SJSA1 (cell line): ENCODE measurements around the gene NAA15. TPM values are rescaled to one million over a fixed set of nuclear protein-coding genes. Genes with fewer than 3 reads are reported as not detected.
"Not testable (repeated sequence)": the region's sequence is repeated elsewhere in the genome, so short reads cannot be mapped to it uniquely, and the experiment has no call there.

ENCODE experiments used
- DNase-seq, 2 experiments: peaks; one replicate each; pipeline ENCODE4 v3.0.0-alpha.2; 2015 to 2020; ENCODE audit warnings: low spot score in 2 of 2, low read depth in 1 of 2
- H3K27ac ChIP-seq: fragments of 250-450 bp; sonication (Bioruptor Pico); 2 replicates; pipeline ENCODE4 v1.5.1; 2020; ENCODE audit warnings: mild to moderate bottlenecking, moderate library complexity
- H3K27me3 ChIP-seq: fragments of 250-450 bp; sonication (Bioruptor Pico); replicated peaks from 2 replicates; pipeline ENCODE4 v1.5.1; 2020; ENCODE audit warnings: mild to moderate bottlenecking, moderate library complexity
- H3K36me3 ChIP-seq: fragments of 250-450 bp; sonication (Bioruptor Pico); 2 replicates; pipeline ENCODE4 v1.5.1; 2020; ENCODE audit warnings: mild to moderate bottlenecking
- H3K4me1 ChIP-seq: fragments of 250-450 bp; sonication (Bioruptor Pico); replicated peaks from 2 replicates; pipeline ENCODE4 v1.6.1; 2021; ENCODE audit warnings: mild to moderate bottlenecking
- H3K4me3 ChIP-seq: fragments of 250-450 bp; sonication (Bioruptor Pico); 2 replicates; pipeline ENCODE4 v1.5.1; 2020; ENCODE audit warnings: mild to moderate bottlenecking
- H3K9me3 ChIP-seq: fragments of 250-450 bp; sonication (Bioruptor Pico); replicated peaks from 2 replicates; pipeline ENCODE4 v1.5.1; 2020; ENCODE audit warnings: mild to moderate bottlenecking
- total RNA-seq: library from RNA; depleted of rRNA; stranded (reverse); fragments of >200 nt; shearing (Covaris generic); gene quantifications from 2 replicates; pipeline ENCODE4 v1.2.3, GENCODE V29; 2014

Gene NAA15
- total RNA-seq, 1 experiment from 2014 or later: 37.8 TPM

- not testable (repeated sequence) for H3K36me3 ChIP-seq, H3K27ac ChIP-seq, H3K9me3 ChIP-seq, DNase-seq, H3K4me1 ChIP-seq, H3K27me3 ChIP-seq, H3K4me3 ChIP-seq
Observed at GRCh38 chr4:139414671-139415210, 113.4 kb downstream of the NAA15 start.

- no peak for DNase-seq
- H3K9me3 ChIP-seq: no peaks in the 10 kb centered on the region
- H3K4me1 ChIP-seq: no peaks in the 10 kb centered on the region
- H3K36me3 ChIP-seq: no peaks in the 10 kb centered on the region
- H3K4me3 ChIP-seq: no peak overlapping the region
- H3K27me3 ChIP-seq: no peaks in the 10 kb centered on the region
- H3K27ac ChIP-seq: no peak overlapping the region
Observed at GRCh38 chr4:139416073-139416673, 114.9 kb downstream of the NAA15 start.

GRCh38 chr4:139419388-139419914 lies 118.1 kb downstream of the NAA15 start:
- H3K27ac ChIP-seq: no peak overlapping the region
- no peaks in the 10 kb centered on the region for H3K4me1 ChIP-seq
- no peak for DNase-seq

GRCh38 chr4:139420652-139421051 lies 119.3 kb downstream of the NAA15 start:
- Histone ChIP-seq H3K36me3 (no peaks in the 10 kb centered on the region), H3K4me3 (no peak overlapping the region), H3K9me3 (no peaks in the 10 kb centered on the region), H3K27me3 (no peaks in the 10 kb centered on the region), H3K4me1 (no peaks in the 10 kb centered on the region), H3K27ac (no peak overlapping the region)
- DNase-seq: no peak

More at GRCh38 chr4:139419388-139419914, 118.1 kb downstream of the NAA15 start:
- H3K27me3 ChIP-seq: no peaks in the 10 kb centered on the region
- H3K36me3 ChIP-seq: no peaks in the 10 kb centered on the region
- no peaks in the 10 kb centered on the region for H3K9me3 ChIP-seq
- no peak overlapping the region for H3K4me3 ChIP-seq

- no peaks in the 10 kb centered on the region for H3K4me1 ChIP-seq
- H3K4me3 ChIP-seq: no peak overlapping the region
- peaks cover 7% of the 10 kb centered on the region for H3K36me3 ChIP-seq
- no peaks in the 10 kb centered on the region for H3K27me3 ChIP-seq
- H3K27ac ChIP-seq: no peak overlapping the region
- no peaks in the 10 kb centered on the region for H3K9me3 ChIP-seq
- DNase-seq: no peak
Observed at GRCh38 chr4:139436122-139436521, 134.8 kb downstream of the NAA15 start.

- H3K9me3 ChIP-seq: no peaks in the 10 kb centered on the region
- no peak for DNase-seq
- no peak overlapping the region for H3K4me3 ChIP-seq
- H3K36me3 ChIP-seq: peaks cover 7% of the 10 kb centered on the region
- H3K27ac ChIP-seq: no peak overlapping the region
- H3K4me1 ChIP-seq: no peaks in the 10 kb centered on the region
- no peaks in the 10 kb centered on the region for H3K27me3 ChIP-seq
Observed at GRCh38 chr4:139438141-139438540, 136.8 kb downstream of the NAA15 start.

GRCh38 chr4:139441029-139441428 lies 139.7 kb downstream of the NAA15 start:
- no peak overlapping the region for H3K27ac ChIP-seq
- H3K36me3 ChIP-seq: peaks cover 7% of the 10 kb centered on the region
- no peaks in the 10 kb centered on the region for H3K27me3 ChIP-seq
- DNase-seq: no peak
- no peak overlapping the region for H3K4me3 ChIP-seq
- no peaks in the 10 kb centered on the region for H3K4me1 ChIP-seq
- H3K9me3 ChIP-seq: no peaks in the 10 kb centered on the region

GRCh38 chr4:139443661-139444060 lies 142.4 kb downstream of the NAA15 start:
- H3K4me1 ChIP-seq: no peaks in the 10 kb centered on the region
- no peaks in the 10 kb centered on the region for H3K9me3 ChIP-seq
- no peaks in the 10 kb centered on the region for H3K27me3 ChIP-seq
- no peak overlapping the region for H3K4me3 ChIP-seq
- DNase-seq: no peak
- no peaks in the 10 kb centered on the region for H3K36me3 ChIP-seq
- H3K27ac ChIP-seq: no peak overlapping the region

GRCh38 chr4:139444881-139445280 lies 143.6 kb downstream of the NAA15 start:
- not testable (repeated sequence) for H3K36me3 ChIP-seq, H3K9me3 ChIP-seq, H3K27ac ChIP-seq, DNase-seq, H3K27me3 ChIP-seq, H3K4me1 ChIP-seq, H3K4me3 ChIP-seq

- not testable (repeated sequence) for DNase-seq, H3K4me1 ChIP-seq, H3K36me3 ChIP-seq, H3K4me3 ChIP-seq, H3K27me3 ChIP-seq, H3K9me3 ChIP-seq, H3K27ac ChIP-seq
Observed at GRCh38 chr4:139447078-139447477, 145.8 kb downstream of the NAA15 start.

GRCh38 chr4:139450586-139450985 lies 149.3 kb downstream of the NAA15 start:
- DNase-seq: no peak
- Histone ChIP-seq H3K4me3 (no peak overlapping the region), H3K4me1 (peaks cover 21% of the 10 kb centered on the region), H3K9me3 (no peaks in the 10 kb centered on the region), H3K36me3 (peaks cover 3% of the 10 kb centered on the region; the same call in 1 of the 2 replicates), H3K27me3 (no peaks in the 10 kb centered on the region), H3K27ac (no peak overlapping the region)

- H3K4me3 ChIP-seq: no peak overlapping the region
- H3K4me1 ChIP-seq: peaks cover 21% of the 10 kb centered on the region
- peaks cover 3% of the 10 kb centered on the region; the same call in 1 of the 2 replicates for H3K36me3 ChIP-seq
- DNase-seq: no peak
- no peaks in the 10 kb centered on the region for H3K27me3 ChIP-seq
- H3K27ac ChIP-seq: no peak overlapping the region
- no peaks in the 10 kb centered on the region for H3K9me3 ChIP-seq
Observed at GRCh38 chr4:139451997-139452396, 150.7 kb downstream of the NAA15 start.

- DNase-seq: no peak
- peak overlapping the region; percentile 58 for H3K27ac ChIP-seq
Observed at GRCh38 chr4:139453041-139453370, 151.7 kb downstream of the NAA15 start.

GRCh38 chr4:139453371-139454110 lies 152.2 kb downstream of the NAA15 start:
- Histone ChIP-seq H3K9me3 (no peaks in the 10 kb centered on the region), H3K27me3 (no peaks in the 10 kb centered on the region), H3K4me1 (peaks cover 21% of the 10 kb centered on the region), H3K27ac (peak overlapping the region; percentile 58), H3K36me3 (peaks cover 3% of the 10 kb centered on the region; the same call in 1 of the 2 replicates), H3K4me3 (peak overlapping the region; percentile 78)
- DNase-seq: peak; percentile 98

More at GRCh38 chr4:139453041-139453370, 151.7 kb downstream of the NAA15 start:
- no peaks in the 10 kb centered on the region for H3K9me3 ChIP-seq
- H3K4me1 ChIP-seq: peaks cover 21% of the 10 kb centered on the region
- no peaks in the 10 kb centered on the region for H3K27me3 ChIP-seq
- H3K36me3 ChIP-seq: peaks cover 3% of the 10 kb centered on the region; the same call in 1 of the 2 replicates
- peak overlapping the region; percentile 78 for H3K4me3 ChIP-seq
